OCI-LY1 (cell line): ENCODE data around the gene ELMO1.

Source experiments
- H2AFZ ChIP-seq: fragments of 200-600 bp; sonication (generic), shearing (Covaris generic); 2 replicates; pipeline ENCODE4 v1.6.0; 2014; ENCODE audit warnings: antibody characterized with exemption, mild to moderate bottlenecking, low read length
- H3F3A ChIP-seq: fragments of 200-600 bp; sonication (generic), shearing (Covaris generic); 2 replicates; pipeline ENCODE4 v1.6.0; 2014; ENCODE audit warnings: mild to moderate bottlenecking, antibody characterized with exemption, low read length, moderate library complexity; ENCODE audit not compliant: insufficient read depth
- H3K27ac ChIP-seq: fragments of 200-600 bp; sonication (generic); 2 replicates; pipeline ENCODE4 v1.5.1; 2014; ENCODE audit warnings: low read length, mixed run types, mild to moderate bottlenecking, low read depth; ENCODE audit not compliant: poor library complexity, severe bottlenecking
- H3K27me3 ChIP-seq: fragments of 200-600 bp; sonication (generic); 2 replicates; pipeline ENCODE4 v1.6.0; 2014; ENCODE audit warnings: antibody characterized with exemption, mild to moderate bottlenecking, low read length, moderate library complexity; ENCODE audit not compliant: insufficient read depth
- H3K36me3 ChIP-seq: fragments of 200-600 bp; sonication (generic); 2 replicates; pipeline ENCODE4 v1.6.1; 2014; ENCODE audit warnings: mild to moderate bottlenecking, antibody characterized with exemption, low read length, moderate library complexity, mixed read lengths; ENCODE audit not compliant: insufficient read depth
- H3K4me1 ChIP-seq: fragments of 200-600 bp; sonication (generic); 2 replicates; pipeline ENCODE4 v1.5.1; 2014; ENCODE audit warnings: mild to moderate bottlenecking, low read length, moderate library complexity; ENCODE audit not compliant: insufficient read depth, severe bottlenecking
- H3K4me2 ChIP-seq: fragments of 200-600 bp; sonication (generic), shearing (Covaris generic); 2 replicates; pipeline ENCODE4 v1.6.1; 2014; ENCODE audit warnings: low read length
- H3K4me3 ChIP-seq: fragments of 200-600 bp; sonication (generic); 2 replicates; pipeline ENCODE4 v1.5.1; 2014; ENCODE audit warnings: low read length, low read depth, mild to moderate bottlenecking, mixed read lengths; ENCODE audit not compliant: poor library complexity, severe bottlenecking
- H3K79me2 ChIP-seq: fragments of 200-600 bp; shearing (Covaris generic); 2 replicates; pipeline ENCODE4 v1.6.1; 2016; ENCODE audit warnings: mixed run types, low read length, mixed read lengths; ENCODE audit not compliant: insufficient read depth
- H3K9ac ChIP-seq: fragments of 200-600 bp; sonication (generic), shearing (Covaris generic); 2 replicates; pipeline ENCODE4 v1.6.1; 2014; ENCODE audit warnings: mild to moderate bottlenecking, low read length, mixed read lengths
- H3K9me2 ChIP-seq: fragments of 200-600 bp; sonication (generic), shearing (Covaris generic); 2 replicates; pipeline ENCODE4 v1.6.1; 2014; ENCODE audit warnings: low read depth, mild to moderate bottlenecking, low read length, mixed read lengths
- H3K9me3 ChIP-seq: fragments of 200-600 bp; shearing (Covaris generic); 2 replicates; pipeline ENCODE4 v1.6.1; 2014; ENCODE audit warnings: low read length, mixed read lengths
- H4K20me1 ChIP-seq: fragments of 200-600 bp; sonication (generic), shearing (Covaris generic); 2 replicates; pipeline ENCODE4 v1.6.0; 2016; ENCODE audit warnings: mild to moderate bottlenecking, low read length; ENCODE audit not compliant: insufficient read depth
- EZH2 ChIP-seq: fragments of 200-600 bp; sonication (generic), shearing (Covaris generic); IDR thresholded peaks from 2 replicates; pipeline ENCODE4 v1.8.0; 2017; ENCODE audit warnings: borderline replicate concordance, mixed run types, mild to moderate bottlenecking, antibody characterized with exemption, low read length, moderate library complexity, mixed read lengths
- TF ChIP-seq, protein P1 (sequence below): fragments of 200-600 bp; sonication (generic), shearing (Covaris generic); IDR thresholded peaks from 2 replicates; pipeline ENCODE4 v1.5.1; 2017; ENCODE audit warnings: mild to moderate bottlenecking, antibody characterized with exemption, low read length, moderate library complexity, mixed read lengths

The ELMO1 gene

DNA sequence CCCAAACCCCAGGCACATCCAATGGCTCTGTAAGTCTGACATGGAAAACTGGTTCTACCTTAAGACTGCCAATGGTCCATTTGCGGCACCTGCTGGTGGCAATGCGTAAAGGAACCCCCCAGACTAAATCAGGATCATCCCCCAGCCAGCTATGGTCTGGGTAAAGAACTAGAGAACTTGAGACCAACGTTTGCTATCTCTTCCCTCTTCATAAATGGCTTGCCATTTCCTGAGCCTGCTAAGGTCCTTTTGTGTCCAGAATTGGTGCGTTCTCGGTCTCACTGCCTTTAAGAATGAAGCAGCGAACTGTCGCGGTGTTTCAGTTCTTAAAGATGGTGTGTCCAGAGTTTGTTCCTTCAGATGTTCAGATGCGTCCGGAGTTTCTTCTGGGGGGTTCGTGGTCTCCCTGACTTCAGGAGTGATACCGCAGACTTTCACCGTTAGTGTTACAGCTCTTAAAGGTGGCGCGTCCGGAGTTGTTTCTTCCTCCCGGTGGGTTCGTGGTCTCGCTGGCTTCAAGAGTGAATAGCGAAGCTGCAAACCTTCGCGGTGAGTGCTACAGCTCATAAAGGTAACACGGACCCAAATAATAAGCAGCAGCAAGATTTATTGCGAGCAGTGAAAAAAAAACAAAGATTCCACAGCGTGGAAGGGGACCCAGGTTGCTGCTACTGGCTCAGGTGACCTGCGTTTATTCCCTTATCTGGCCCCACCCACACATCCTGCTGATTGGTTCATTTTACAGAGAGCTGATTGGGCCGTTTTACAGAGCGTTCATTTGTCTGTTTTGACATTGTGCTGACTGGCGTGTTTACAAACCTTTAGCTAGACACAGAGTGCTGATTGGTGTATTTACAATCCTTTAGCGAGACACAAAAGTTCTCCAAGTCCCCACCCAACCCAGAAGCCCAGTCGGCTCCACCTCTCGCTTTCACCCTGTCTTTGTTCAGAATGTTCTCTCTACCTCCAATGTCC, 95.4 kb downstream of the ELMO1 start:
- TF ChIP-seq, protein P1, sequence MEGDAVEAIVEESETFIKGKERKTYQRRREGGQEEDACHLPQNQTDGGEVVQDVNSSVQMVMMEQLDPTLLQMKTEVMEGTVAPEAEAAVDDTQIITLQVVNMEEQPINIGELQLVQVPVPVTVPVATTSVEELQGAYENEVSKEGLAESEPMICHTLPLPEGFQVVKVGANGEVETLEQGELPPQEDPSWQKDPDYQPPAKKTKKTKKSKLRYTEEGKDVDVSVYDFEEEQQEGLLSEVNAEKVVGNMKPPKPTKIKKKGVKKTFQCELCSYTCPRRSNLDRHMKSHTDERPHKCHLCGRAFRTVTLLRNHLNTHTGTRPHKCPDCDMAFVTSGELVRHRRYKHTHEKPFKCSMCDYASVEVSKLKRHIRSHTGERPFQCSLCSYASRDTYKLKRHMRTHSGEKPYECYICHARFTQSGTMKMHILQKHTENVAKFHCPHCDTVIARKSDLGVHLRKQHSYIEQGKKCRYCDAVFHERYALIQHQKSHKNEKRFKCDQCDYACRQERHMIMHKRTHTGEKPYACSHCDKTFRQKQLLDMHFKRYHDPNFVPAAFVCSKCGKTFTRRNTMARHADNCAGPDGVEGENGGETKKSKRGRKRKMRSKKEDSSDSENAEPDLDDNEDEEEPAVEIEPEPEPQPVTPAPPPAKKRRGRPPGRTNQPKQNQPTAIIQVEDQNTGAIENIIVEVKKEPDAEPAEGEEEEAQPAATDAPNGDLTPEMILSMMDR: peak; percentile 100
- no peak for TF ChIP-seq EZH2
- no peaks in the 10 kb centered on the region for H3F3A ChIP-seq
- H3K9ac ChIP-seq: peak overlapping the region; percentile 38; the same call in 1 of the 2 replicates
- H3K79me2 ChIP-seq: no peaks in the 10 kb centered on the region
- H3K27me3 ChIP-seq: no peaks in the 10 kb centered on the region
- 0 out of 2 replicates have a peak overlapping the region, but pooled peaks have one; percentile 13 for H2AFZ ChIP-seq
- no peak overlapping the region for H3K27ac ChIP-seq
- H3K4me3 ChIP-seq: peak overlapping the region; percentile 63
- peak overlapping the region; percentile 71 for H3K4me2 ChIP-seq
- no peaks in the 10 kb centered on the region for H3K9me2 ChIP-seq
- H3K4me1 ChIP-seq: peaks cover 28% of the 10 kb centered on the region
- H4K20me1 ChIP-seq: no peaks in the 10 kb centered on the region
- no peaks in the 10 kb centered on the region for H3K9me3 ChIP-seq
- H3K36me3 ChIP-seq: no peaks in the 10 kb centered on the region; the same call in 1 of the 2 replicates

DNA sequence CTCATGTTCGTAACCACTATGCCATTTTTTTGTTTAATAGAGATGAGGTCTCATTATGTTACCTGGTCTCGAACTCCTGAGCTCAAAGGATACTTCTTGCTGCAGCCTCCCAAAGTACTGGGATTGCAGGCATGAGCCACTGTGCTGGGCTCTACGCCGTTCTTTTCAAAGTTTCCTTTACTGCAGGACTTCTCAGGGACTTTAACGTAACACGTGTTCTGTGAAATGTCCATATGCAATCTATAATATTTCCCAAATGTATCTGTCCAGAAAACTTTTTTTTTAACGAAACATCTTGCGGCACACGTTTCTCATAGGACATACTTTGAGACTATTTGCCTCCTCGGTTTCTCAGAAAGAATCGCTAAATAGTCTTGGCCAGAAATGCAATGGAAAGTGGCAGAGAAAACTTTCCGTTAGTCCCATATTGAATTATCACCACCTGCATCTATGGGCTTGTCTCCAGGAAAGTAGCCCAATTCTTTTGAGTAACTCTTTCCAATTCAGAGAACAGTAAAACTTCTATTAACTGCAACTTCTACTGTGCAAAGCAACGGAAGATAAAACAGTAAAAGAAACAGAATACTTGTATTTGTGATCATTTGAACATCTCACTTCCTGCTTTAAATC, 96.3 kb downstream of the ELMO1 start:
- H3K27me3 ChIP-seq: no peaks in the 10 kb centered on the region
- no peak overlapping the region for H3K9ac ChIP-seq
- TF ChIP-seq, protein P1: no peak
- no peak for TF ChIP-seq EZH2
- no peaks in the 10 kb centered on the region for H3K9me2 ChIP-seq
- H4K20me1 ChIP-seq: no peaks in the 10 kb centered on the region
- H3K4me1 ChIP-seq: peaks cover 28% of the 10 kb centered on the region
- H3K27ac ChIP-seq: no peak overlapping the region
- H3K9me3 ChIP-seq: no peaks in the 10 kb centered on the region
- H3K4me3 ChIP-seq: peak overlapping the region; percentile 63
- no peaks in the 10 kb centered on the region; the same call in 1 of the 2 replicates for H3K36me3 ChIP-seq
- H3K4me2 ChIP-seq: peak overlapping the region; percentile 71
- no peaks in the 10 kb centered on the region for H3K79me2 ChIP-seq
- no peaks in the 10 kb centered on the region for H3F3A ChIP-seq
- H2AFZ ChIP-seq: no peak overlapping the region

DNA sequence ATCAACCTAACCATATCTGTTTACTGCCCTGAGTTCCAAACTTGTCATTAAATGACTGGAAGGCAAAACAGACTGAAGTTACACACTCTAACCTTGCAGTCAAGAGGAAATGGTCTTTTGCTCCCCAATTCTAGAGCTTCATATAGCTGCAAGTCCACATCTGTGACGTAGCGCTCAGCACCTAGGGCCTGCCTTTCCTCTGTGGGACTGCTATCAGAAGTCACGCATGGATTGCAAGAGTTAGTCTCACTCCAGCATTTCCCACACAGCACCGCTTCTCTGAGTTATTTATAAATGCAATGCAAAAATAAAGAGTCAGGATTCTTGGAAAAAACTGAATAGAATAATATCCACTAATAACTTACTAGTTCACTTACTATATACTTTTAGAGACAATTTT, 96.9 kb downstream of the ELMO1 start:
- H3K9ac ChIP-seq: no peak overlapping the region
- no peak overlapping the region for H3K4me3 ChIP-seq
- no peak for TF ChIP-seq EZH2
- TF ChIP-seq, protein P1: no peak
- no peaks in the 10 kb centered on the region for H3F3A ChIP-seq
- H2AFZ ChIP-seq: no peak overlapping the region
- H3K79me2 ChIP-seq: no peaks in the 10 kb centered on the region
- peaks cover 28% of the 10 kb centered on the region for H3K4me1 ChIP-seq
- no peaks in the 10 kb centered on the region for H3K9me2 ChIP-seq
- no peaks in the 10 kb centered on the region; the same call in 1 of the 2 replicates for H3K36me3 ChIP-seq
- no peaks in the 10 kb centered on the region for H3K27me3 ChIP-seq
- no peaks in the 10 kb centered on the region for H4K20me1 ChIP-seq
- no peak overlapping the region for H3K27ac ChIP-seq
- no peaks in the 10 kb centered on the region for H3K9me3 ChIP-seq
- H3K4me2 ChIP-seq: no peak overlapping the region
